OCI-LY7 (cell line): Measurements from ENCODE around the gene LGI2. TPM values are rescaled to one million over a fixed set of nuclear protein-coding genes. Genes with fewer than 3 reads are reported as not detected.

ENCODE experiments used
- BruUV-seq: library from RNA; stranded (reverse); fragments of 400-500 nt; replicated peaks from 2 replicates; lab custom pipeline; 2021; lab: Mats Ljungman, UMichigan
- CTCF ChIA-PET: fragments of 300-600 bp; sonication (Branson Sonifier 250); formaldehyde crosslinking; loops from one replicate; lab custom pipeline; 2022; ENCODE audit warnings: antibody characterized with exemption; ENCODE audit not compliant: unreplicated experiment; lab: Charles Lee
- POLR2A ChIA-PET: fragments of 300-600 bp; sonication (Branson Sonifier 250); formaldehyde crosslinking; loops from one replicate; lab custom pipeline; 2022; ENCODE audit warnings: antibody characterized with exemption; lab: Charles Lee
- DNase-seq: peaks from one replicate; pipeline ENCODE4 v3.0.0-alpha.2; 2015; ENCODE audit warnings: low spot score
- H2AFZ ChIP-seq: fragments of 200-600 bp; sonication (generic), shearing (Covaris generic); 2 replicates; pipeline ENCODE4 v1.6.1; 2014; ENCODE audit warnings: mild to moderate bottlenecking, antibody characterized with exemption, low read length, moderate library complexity
- H3K27ac ChIP-seq: fragments of 200-600 bp; sonication (generic); 2 replicates; pipeline ENCODE4 v1.5.1; 2014; ENCODE audit warnings: mixed run types, low read depth, mild to moderate bottlenecking, moderate library complexity, low read length, inconsistent platforms; ENCODE audit not compliant: poor library complexity, severe bottlenecking
- H3K36me3 ChIP-seq: fragments of 200-600 bp; sonication (generic); 2 replicates; pipeline ENCODE4 v1.6.1; 2014; ENCODE audit warnings: mild to moderate bottlenecking, antibody characterized with exemption, low read length, moderate library complexity, mixed read lengths; ENCODE audit not compliant: insufficient read depth
- H3K4me1 ChIP-seq: fragments of 200-600 bp; sonication (generic); 2 replicates; pipeline ENCODE4 v1.5.1; 2014; ENCODE audit warnings: mild to moderate bottlenecking, low read length; ENCODE audit not compliant: insufficient read depth, poor library complexity, severe bottlenecking
- H3K4me2 ChIP-seq: fragments of 200-600 bp; sonication (generic); 2 replicates; pipeline ENCODE4 v1.6.1; 2014; ENCODE audit warnings: mild to moderate bottlenecking, low read length
- H3K4me3 ChIP-seq: fragments of 200-600 bp; sonication (generic); 2 replicates; pipeline ENCODE4 v1.5.1; 2014; ENCODE audit warnings: mild to moderate bottlenecking, low read depth, low read length; ENCODE audit not compliant: poor library complexity, severe bottlenecking
- H3K79me2 ChIP-seq: fragments of 200-600 bp; sonication (generic); 2 replicates; pipeline ENCODE4 v1.6.1; 2016; ENCODE audit warnings: low read depth, mild to moderate bottlenecking, low read length, moderate library complexity, mixed read lengths; ENCODE audit not compliant: insufficient read depth
- H3K9me2 ChIP-seq: fragments of 200-600 bp; sonication (generic); 2 replicates; pipeline ENCODE4 v1.6.1; 2016; ENCODE audit warnings: mild to moderate bottlenecking, low read length, mixed read lengths; ENCODE audit not compliant: insufficient read depth
- H3K9me3 ChIP-seq: fragments of 200-600 bp; sonication (generic); 2 replicates; pipeline ENCODE4 v1.6.1; 2014; ENCODE audit warnings: mild to moderate bottlenecking, mixed run types, low read length, mixed read lengths
- H4K20me1 ChIP-seq: fragments of 200-600 bp; sonication (generic); 2 replicates; pipeline ENCODE4 v1.6.1; 2014; ENCODE audit warnings: mild to moderate bottlenecking, antibody characterized with exemption, low read length, moderate library complexity, mixed read lengths; ENCODE audit not compliant: insufficient read depth
- EZH2phosphoT487 ChIP-seq: fragments of 200-600 bp; sonication (generic); IDR thresholded peaks from 2 replicates; pipeline ENCODE4 v1.6.1; 2018; ENCODE audit warnings: low read depth, borderline replicate concordance, mild to moderate bottlenecking, mixed run types, antibody characterized with exemption, low read length, moderate library complexity, mixed read lengths
- intact Hi-C: fragments of 100-400 bp; cut with micrococcal nuclease; formaldehyde crosslinking; loops from one replicate; pipeline ENCODE4 v1.10.0; 2022; ENCODE audit not compliant: unreplicated experiment
- total RNA-seq, 2 experiments: library from RNA; depleted of rRNA in 1 of 2; stranded (reverse); fragments of >200 nt in 1 of 2; shearing (Covaris generic) in 1 of 2; gene quantifications; 2 replicates each; pipeline ENCODE4 v1.2.3, GENCODE V29; 2014 to 2022
- TF ChIP-seq, protein P1 (sequence below): fragments of 200-600 bp; sonication (generic); conservative IDR thresholded peaks from 2 replicates; pipeline ENCODE4 v1.5.1; 2014; ENCODE audit warnings: mild to moderate bottlenecking, antibody characterized with exemption, low read length, moderate library complexity, mixed read lengths

Gene LGI2
- total RNA-seq, 2 experiments from 2014 or later = not detected

DNA sequence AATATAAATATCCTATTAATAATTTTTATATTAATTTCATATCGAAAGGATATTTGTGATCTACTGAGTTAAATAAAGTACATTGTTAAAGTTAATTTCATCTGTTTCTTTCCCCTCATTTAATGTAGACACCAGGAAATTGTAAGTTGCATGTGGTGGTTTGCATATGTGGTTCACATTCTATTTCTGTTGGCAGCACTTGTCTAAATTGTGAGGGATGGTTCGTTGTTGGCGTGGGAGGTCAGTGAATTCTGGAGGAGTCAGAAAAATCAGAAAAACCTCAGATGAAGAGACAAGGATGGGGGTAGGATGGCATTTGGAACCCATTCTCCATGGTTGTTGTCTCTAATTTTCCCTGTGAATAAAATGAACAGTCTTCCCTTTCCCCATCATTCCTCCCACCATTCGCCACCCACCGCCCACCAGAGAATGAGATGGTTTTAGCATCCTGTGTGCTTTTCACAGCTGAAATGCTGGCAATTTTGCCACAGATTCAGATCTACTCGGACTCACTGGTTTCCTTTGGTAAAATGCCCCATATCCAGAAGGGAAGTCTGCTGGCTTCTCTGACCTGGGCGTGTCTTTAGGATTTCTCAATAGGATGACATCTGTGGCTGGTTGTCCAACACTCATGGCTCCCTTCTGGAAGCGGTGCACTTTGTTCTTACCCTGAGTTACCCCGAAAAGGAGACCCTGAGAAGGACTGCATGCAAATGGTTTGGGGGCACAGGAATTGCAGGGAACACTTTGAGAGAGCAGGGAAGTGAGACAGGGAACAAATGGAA is 52.3 kb downstream of the LGI2 start:
- intact Hi-C loops = no loop called here
- no peak for TF ChIP-seq EZH2phosphoT487
- TF ChIP-seq, protein P1, sequence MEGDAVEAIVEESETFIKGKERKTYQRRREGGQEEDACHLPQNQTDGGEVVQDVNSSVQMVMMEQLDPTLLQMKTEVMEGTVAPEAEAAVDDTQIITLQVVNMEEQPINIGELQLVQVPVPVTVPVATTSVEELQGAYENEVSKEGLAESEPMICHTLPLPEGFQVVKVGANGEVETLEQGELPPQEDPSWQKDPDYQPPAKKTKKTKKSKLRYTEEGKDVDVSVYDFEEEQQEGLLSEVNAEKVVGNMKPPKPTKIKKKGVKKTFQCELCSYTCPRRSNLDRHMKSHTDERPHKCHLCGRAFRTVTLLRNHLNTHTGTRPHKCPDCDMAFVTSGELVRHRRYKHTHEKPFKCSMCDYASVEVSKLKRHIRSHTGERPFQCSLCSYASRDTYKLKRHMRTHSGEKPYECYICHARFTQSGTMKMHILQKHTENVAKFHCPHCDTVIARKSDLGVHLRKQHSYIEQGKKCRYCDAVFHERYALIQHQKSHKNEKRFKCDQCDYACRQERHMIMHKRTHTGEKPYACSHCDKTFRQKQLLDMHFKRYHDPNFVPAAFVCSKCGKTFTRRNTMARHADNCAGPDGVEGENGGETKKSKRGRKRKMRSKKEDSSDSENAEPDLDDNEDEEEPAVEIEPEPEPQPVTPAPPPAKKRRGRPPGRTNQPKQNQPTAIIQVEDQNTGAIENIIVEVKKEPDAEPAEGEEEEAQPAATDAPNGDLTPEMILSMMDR = no peak
- Histone ChIP-seq H3K9me3 (no peaks in the 10 kb centered on the region), H3K27ac (no peak overlapping the region), H3K4me2 (no peak overlapping the region; the same call in 1 of the 2 replicates), H3K79me2 (no peaks in the 10 kb centered on the region), H3K4me3 (no peak overlapping the region), H4K20me1 (no peaks in the 10 kb centered on the region), H3K9me2 (no peaks in the 10 kb centered on the region), H3K36me3 (no peaks in the 10 kb centered on the region), H3K4me1 (no peaks in the 10 kb centered on the region), H2AFZ (no peak overlapping the region)
- ChIA-PET POLR2A (no interaction called here), CTCF (no interaction called here)
- no peak for DNase-seq
- no TSS peak for BruUV-seq

GRCh38 chr4:24975510-24975909 is 55.2 kb downstream of the LGI2 start:
- H3K9me2 ChIP-seq = no peaks in the 10 kb centered on the region
- no peaks in the 10 kb centered on the region for H3K9me3 ChIP-seq
- no peak overlapping the region for H3K4me3 ChIP-seq
- POLR2A ChIA-PET = interaction anchor here (0.6 kb wide), 1 partner anchor 25 kb away, joined by 3 read pairs; no protein-coding TSS in a partner anchor
- H3K27ac ChIP-seq = no peak overlapping the region
- H2AFZ ChIP-seq = no peak overlapping the region
- H3K4me1 ChIP-seq = no peaks in the 10 kb centered on the region
- intact Hi-C loops = no loop called here
- H4K20me1 ChIP-seq = no peaks in the 10 kb centered on the region
- H3K36me3 ChIP-seq = no peaks in the 10 kb centered on the region
- BruUV-seq = no TSS peak
- no peaks in the 10 kb centered on the region for H3K79me2 ChIP-seq
- CTCF ChIA-PET = no interaction called here
- TF ChIP-seq, protein P1 = no peak
- TF ChIP-seq EZH2phosphoT487 = no peak
- no peak for DNase-seq
- H3K4me2 ChIP-seq = no peak overlapping the region
